Measurements from ENCODE around the gene BNIP1.

DNA sequence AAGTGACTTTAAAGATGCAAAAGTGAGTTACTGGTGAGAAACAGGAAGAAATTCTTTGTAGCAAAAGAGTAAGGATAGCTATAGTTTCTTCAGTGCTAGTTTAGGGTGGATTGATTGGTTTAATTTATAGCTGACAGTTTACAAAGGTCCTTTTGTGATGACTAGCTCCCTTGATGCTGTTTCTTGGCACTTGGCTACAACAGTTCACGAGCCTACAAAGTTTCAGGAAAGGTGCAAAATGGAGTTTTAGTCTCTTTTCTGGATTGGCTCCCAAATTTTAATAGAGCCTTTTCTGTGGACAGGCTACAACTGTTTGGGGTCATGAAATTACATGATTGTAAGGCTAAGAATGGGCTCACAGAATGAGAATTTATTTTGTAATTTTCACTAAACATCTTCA is 40.9 kb upstream of the BNIP1 start:
- TF ChIP-seq CTCF (IDR thresholded peaks at IDR 0.05; ENCODE audit: extremely low read depth in 1 of 2, insufficient read depth in 1 of 2, low read depth in 1 of 2, low read length in 2 of 2) (no peak), POLR2A (IDR thresholded peaks at IDR 0.05; ENCODE audit: low read depth, low read length) (no peak), GATA2 (IDR thresholded peaks at IDR 0.05; ENCODE audit: insufficient read depth, insufficient read length, low read depth, low read length) (no peak), POLR2AphosphoS5 (IDR thresholded peaks at IDR 0.05; ENCODE audit: insufficient read depth, low read depth, low read length) (no peak), FOS (IDR thresholded peaks at IDR 0.05; ENCODE audit: borderline replicate concordance, insufficient read depth, low read length) (no peak), EZH2 (IDR thresholded peaks at IDR 0.05; ENCODE audit: borderline replicate concordance, low read depth, low read length, severe bottlenecking) (no peak), MYC (IDR thresholded peaks at IDR 0.05; ENCODE audit: low read depth, low read length) (no peak), JUN (IDR thresholded peaks at IDR 0.05; ENCODE audit: borderline replicate concordance, insufficient read depth, insufficient read length, low read depth) (no peak)
- TF ChIP-seq, protein P1, sequence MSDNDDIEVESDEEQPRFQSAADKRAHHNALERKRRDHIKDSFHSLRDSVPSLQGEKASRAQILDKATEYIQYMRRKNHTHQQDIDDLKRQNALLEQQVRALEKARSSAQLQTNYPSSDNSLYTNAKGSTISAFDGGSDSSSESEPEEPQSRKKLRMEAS (IDR thresholded peaks at IDR 0.05; ENCODE audit: insufficient read depth, insufficient read length) = no peak

All from endothelial cell of umbilical vein (primary cell).